HepG2 (cell line): ENCODE measurements around the gene NHSL1. TPM values are rescaled to one million over a fixed set of nuclear protein-coding genes. Genes with fewer than 3 reads are reported as not detected.

Experiments used
- ATAC-seq: fragments of 200-7000 bp; cut with Tn5 transposase; 3 replicates; pipeline ENCODE4 v1.9.1; 2020; ENCODE audit warnings: mild to moderate bottlenecking, moderate library complexity
- BruUV-seq: library from RNA; stranded (reverse); fragments of 400-500 nt; replicated peaks from 2 replicates; lab custom pipeline; 2021; lab: Mats Ljungman, UMichigan
- CTCF ChIA-PET: fragments of 300-600 bp; formaldehyde crosslinking; extraction: SDS; loops from one replicate; lab custom pipeline; 2021; ENCODE audit warnings: low total read pairs, inconsistent platforms, low intra/inter-chr PET ratio; lab: Yijun Ruan, JAX
- POLR2A ChIA-PET: fragments of 350-600 bp; sonication (Branson Sonifier 250); formaldehyde crosslinking; loops from one replicate; lab custom pipeline; 2020; ENCODE audit warnings: antibody characterized with exemption, inconsistent platforms; lab: Yijun Ruan, JAX
- DNase-seq: peaks from one replicate; pipeline ENCODE4 v3.0.0-alpha.2; 2015; ENCODE audit warnings: low spot score
- FAIRE-seq: peaks from 3 replicates; lab custom pipeline; 2011; peaks lifted over from hg19 to GRCh38; lab: Jason Lieb, UNC
- H2AFZ ChIP-seq: one replicate; pipeline ENCODE4 v1.6.1; 2011; ENCODE audit warnings: low read length, inconsistent platforms
- H3K27ac ChIP-seq: fragments of 300-600 bp; 3 replicates; pipeline ENCODE4 v1.8.0; 2011; ENCODE audit warnings: mixed run types, mild to moderate bottlenecking, mixed read lengths, low read length, inconsistent platforms; ENCODE audit not compliant: insufficient read depth; ENCODE audit errors: extremely low read length
- H3K27me3 ChIP-seq, 2 experiments: fragments of 200-600 bp in 1 of 2; 2 replicates in 1 of 2; 3 replicates in 1 of 2; pipeline versions ENCODE4 v1.6.0 to v1.8.0; 2011; ENCODE audit warnings: low read length in 2 of 2, mild to moderate bottlenecking in 2 of 2, moderate library complexity in 2 of 2, inconsistent platforms in 1 of 2; ENCODE audit not compliant: insufficient read depth in 2 of 2, control insufficient read depth in 1 of 2
- H3K36me3 ChIP-seq, 2 experiments: fragments of 200-600 bp in 1 of 2; replicated peaks in 1 of 2; 2 replicates in 1 of 2; 3 replicates in 1 of 2; pipeline versions ENCODE4 v1.5.1 to v1.8.0; 2011; ENCODE audit warnings: low read length in 2 of 2, inconsistent platforms in 1 of 2; ENCODE audit not compliant: insufficient read depth in 2 of 2, control insufficient read depth in 1 of 2
- H3K4me1 ChIP-seq: 2 replicates; pipeline ENCODE4 v1.5.1; 2012; ENCODE audit warnings: low read length, inconsistent platforms; ENCODE audit not compliant: insufficient read depth
- H3K4me2 ChIP-seq: 2 replicates; pipeline ENCODE4 v1.6.0; 2011; ENCODE audit warnings: low read depth, low read length, inconsistent platforms
- H3K4me3 ChIP-seq, 3 experiments: fragments of 200-600 bp in 1 of 3; sonication (generic), shearing (Covaris generic) in 1 of 3; replicated peaks in 1 of 3; 2 replicates each; pipeline ENCODE4 v1.5.1; 2011 to 2016; ENCODE audit warnings: low read length in 3 of 3, inconsistent platforms in 2 of 3, low read depth in 2 of 3, mild to moderate bottlenecking in 2 of 3, control low read depth in 1 of 3, mixed read lengths in 1 of 3; ENCODE audit not compliant: insufficient read depth in 1 of 3
- H3K79me2 ChIP-seq: one replicate; pipeline ENCODE4 v1.6.1; 2011; ENCODE audit warnings: low read length, inconsistent platforms; ENCODE audit not compliant: insufficient read depth
- H3K9ac ChIP-seq: 2 replicates; pipeline ENCODE4 v1.6.0; 2011; ENCODE audit warnings: mild to moderate bottlenecking, low read depth, low read length, inconsistent platforms; ENCODE audit not compliant: insufficient read depth
- H3K9me3 ChIP-seq: 2 replicates; pipeline ENCODE4 v1.5.1; 2012; ENCODE audit warnings: mild to moderate bottlenecking, low read length
- H4K20me1 ChIP-seq: 2 replicates; pipeline ENCODE4 v1.6.0; 2011; ENCODE audit warnings: inconsistent platforms, mild to moderate bottlenecking, low read length, moderate library complexity; ENCODE audit not compliant: insufficient read depth
- ARID2 ChIP-seq: sonication (generic); formaldehyde crosslinking; IDR thresholded peaks from 2 replicates; pipeline ENCODE4 v1.8.1; 2022; ENCODE audit warnings: mild to moderate bottlenecking, missing genetic modification reagents, borderline replicate concordance
- FIP1L1 ChIP-seq: fragments of 200-400 bp; formaldehyde crosslinking; IDR thresholded peaks from 2 replicates; pipeline ENCODE4 v1.6.1; 2018; ENCODE audit warnings: low read depth, mild to moderate bottlenecking, low read length, moderate library complexity, borderline replicate concordance; ENCODE audit not compliant: insufficient read depth
- HMG20A ChIP-seq: IDR thresholded peaks from 2 replicates; pipeline ENCODE4 v1.6.1; 2016; ENCODE audit warnings: borderline replicate concordance
- NR2F6 ChIP-seq, 2 experiments: IDR thresholded peaks; 2 replicates each; pipeline ENCODE4 v1.6.1; 2016; ENCODE audit warnings: antibody characterized with exemption in 1 of 2, mild to moderate bottlenecking in 1 of 2
- PRDM10 ChIP-seq: sonication (generic); formaldehyde crosslinking; IDR thresholded peaks from 2 replicates; pipeline ENCODE4 v1.4.0; 2020; ENCODE audit warnings: low read depth, missing genetic modification reagents
- RBM39 ChIP-seq: fragments of 200-400 bp; formaldehyde crosslinking; IDR thresholded peaks from one replicate; pipeline ENCODE4 v1.6.1; 2018; ENCODE audit warnings: antibody characterized with exemption, mild to moderate bottlenecking, low read depth, low read length; ENCODE audit not compliant: poor library complexity, severe bottlenecking
- SP140L ChIP-seq: sonication (generic); formaldehyde crosslinking; IDR thresholded peaks from 2 replicates; pipeline ENCODE4 v1.4.0; 2020; ENCODE audit warnings: missing genetic modification reagents, borderline replicate concordance
- ZFP90 ChIP-seq: sonication (generic); formaldehyde crosslinking; IDR thresholded peaks from 2 replicates; pipeline ENCODE4 v1.8.0; 2022; ENCODE audit warnings: missing genetic modification reagents, mild to moderate bottlenecking, inconsistent platforms, borderline replicate concordance
- ZNF142 ChIP-seq: sonication (generic); formaldehyde crosslinking; IDR thresholded peaks from 2 replicates; pipeline ENCODE4 v1.4.0; 2020; ENCODE audit warnings: missing genetic modification reagents
- ZNF687 ChIP-seq: sonication (generic); formaldehyde crosslinking; IDR thresholded peaks from 2 replicates; pipeline ENCODE4 v1.5.1; 2020; ENCODE audit warnings: mild to moderate bottlenecking, missing genetic modification reagents, moderate library complexity
- WGBS: methylation state at CpG from one replicate; pipeline ENCODE4 v1.1.6; 2017; ENCODE audit warnings: low lambda C conversion rate; 5-methylcytosine and 5-hydroxymethylcytosine counted together
- in situ Hi-C: cut with HindIII; loops from 2 replicates; pipeline ENCODE4 v1.10.0; 2017; ENCODE audit warnings: low pct_unique_long_range_greater_than_20kb; ENCODE audit not compliant: extremely low pct_ligation_motif_present
- intact Hi-C: fragments of 100-400 bp; cut with micrococcal nuclease; formaldehyde crosslinking; loops from one replicate; pipeline ENCODE4 v1.10.0; 2022; ENCODE audit not compliant: unreplicated experiment
- polyA plus RNA-seq, 8 experiments: library from polyadenylated mRNA; depleted of rRNA in 3 of 8; stranded (reverse) in 7 of 8; unstranded in 1 of 8; fragments of >200 nt; fragmentation: Illumina TruSeq in 4 of 8; extraction: Trizol in 4 of 8; gene quantifications; 2 replicates each; pipeline versions ENCODE4 v1.2.1 to v1.2.3, GENCODE V29; 2011 to 2016; ENCODE audit warnings: low read depth in 4 of 8, missing spikeins in 1 of 8, mixed read lengths in 1 of 8; ENCODE audit not compliant: insufficient read depth in 1 of 8
- total RNA-seq, 5 experiments: library from RNA; depleted of rRNA; stranded (reverse); fragments of >200 nt; fragmentation: Illumina TruSeq; extraction: Trizol; gene quantifications; 2 replicates each; pipeline ENCODE4 v1.2.3, GENCODE V29; 2016; ENCODE audit warnings: low read depth in 1 of 5

The NHSL1 gene
- total and polyA plus RNA-seq, 2 of the 13 experiments (the other 11 are each of a cell fraction or from before 2014, with no cell fraction given), result 24.9 to 53.6 TPM

GRCh38 chr6:138528956-138529355, 29.7 kb upstream of the NHSL1 start:
- in situ Hi-C loops (no loop called here), intact Hi-C loops (no loop called here)
- BruUV-seq, result no TSS peak
- ChIA-PET CTCF (no interaction called here), POLR2A (no interaction called here)
- DNase-seq (no peak), ATAC-seq (no peak), FAIRE-seq (no peak)
- no peak overlapping the region for H3K4me2 ChIP-seq
- no peaks in the 10 kb centered on the region; the same call in 1 of the 2 replicates for H4K20me1 ChIP-seq
- H3K9me3 ChIP-seq, result no peaks in the 10 kb centered on the region
- no peaks in the 10 kb centered on the region for H3K27me3 ChIP-seq
- peaks cover 72% of the 10 kb centered on the region for H3K79me2 ChIP-seq
- no peak overlapping the region for H3K27ac ChIP-seq
- peaks cover 52% of the 10 kb centered on the region for H3K4me1 ChIP-seq
- H2AFZ ChIP-seq, result no peak overlapping the region
- 62% methylated on average over 2 of the region's 2 CpGs for WGBS
- no peak overlapping the region for H3K4me3 ChIP-seq
- H3K9ac ChIP-seq, result no peak overlapping the region
- no peaks in the 10 kb centered on the region; a peak in 1 of 5 replicates for H3K36me3 ChIP-seq
- no peak for TF ChIP-seq FIP1L1
- no peak for TF ChIP-seq ZFP90 (CRISPR knock-in tag)
- TF ChIP-seq ARID2 (CRISPR knock-in tag), result no peak
- no peak for TF ChIP-seq ZNF687 (CRISPR knock-in tag)
- TF ChIP-seq NR2F6 (IDR thresholded peaks at IDR 0.05), result peak; percentile 47; the same call in 1 of the 2 replicates
- no peak for TF ChIP-seq NR2F6 (CRISPR knock-in tag; IDR thresholded peaks at IDR 0.05)
- no peak for TF ChIP-seq PRDM10
- TF ChIP-seq HMG20A, result no peak
- TF ChIP-seq ZNF142 (CRISPR knock-in tag), result no peak
- no peak for TF ChIP-seq SP140L
- no peak for TF ChIP-seq RBM39
